Adrenal gland (tissue), 12 donors: ENCODE results near the gene UCP2. TPM values are rescaled to one million over a fixed set of nuclear protein-coding genes. Genes with fewer than 3 reads are reported as not detected.

ENCODE experiments used
- DNase-seq, 7 donors: peaks; one replicate each; pipeline ENCODE4 v3.0.0-alpha.2; 2019 to 2020
- H3K27ac ChIP-seq, 5 donors: fragments of 200-600 bp; sonication (generic) in 4 of 5; 1 replicate in 3 of 5; 2 replicates in 2 of 5; pipeline versions ENCODE4 v1.5.1 to v1.8.0; 2016 to 2020; ENCODE audit warnings: mild to moderate bottlenecking in 1 of 5
- H3K27me3 ChIP-seq: fragments of 200-600 bp; 2 replicates; pipeline ENCODE4 v1.8.0; 2021
- H3K36me3 ChIP-seq, 2 donors: fragments of 200-600 bp; replicated peaks in 1 of 2; 1 replicate in 1 of 2; 2 replicates in 1 of 2; pipeline versions ENCODE4 v1.5.1 to v1.8.0; 2018 to 2022
- H3K4me1 ChIP-seq, 2 donors: fragments of 200-600 bp; replicated peaks in 1 of 2; 1 replicate in 1 of 2; 2 replicates in 1 of 2; pipeline versions ENCODE4 v1.5.1 to v1.8.0; 2018 to 2021
- H3K4me3 ChIP-seq, 4 donors: fragments of 200-600 bp; sonication (generic) in 3 of 4; one replicate each; pipeline ENCODE4 v1.5.1; 2016 to 2018
- H3K9me3 ChIP-seq, 3 donors: fragments of 200-600 bp; sonication (generic) in 1 of 3; replicated peaks in 1 of 3; 1 replicate in 2 of 3; 2 replicates in 1 of 3; pipeline versions ENCODE4 v1.5.1 to v1.8.0; 2016 to 2021
- POLR2A ChIP-seq, 2 donors: fragments of 450-650 bp; IDR thresholded peaks; one replicate each; pipeline ENCODE4 v1.6.1; 2017; ENCODE audit warnings: antibody characterized with exemption in 2 of 2, mild to moderate bottlenecking in 2 of 2, moderate library complexity in 1 of 2
- WGBS, 4 donors: extraction: QIAGEN DNeasy Blood & Tissue Kit in 2 of 4; methylation state at CpG; one replicate each; pipeline versions ENCODE4 v1.1.5 to v1.1.7; 2013 to 2017; 5-methylcytosine and 5-hydroxymethylcytosine counted together
- intact Hi-C, 2 donors: fragments of 100-400 bp; cut with DNase I; formaldehyde crosslinking; loops; one replicate each; pipeline versions ENCODE4 v1.14.1 to v1.15.0; 2022 to 2023
- polyA plus RNA-seq, 3 donors: library from polyadenylated mRNA; stranded (reverse); fragments of 200-250 nt in 2 of 3; fragments of 350-450 nt in 1 of 3; fragmentation: Illumina TruSeq in 1 of 3; extraction: RNeasy Lipid Tissue Mini Kit (QIAGEN cat#74804) in 1 of 3; gene quantifications; one replicate each; pipeline ENCODE4 v1.2.3, GENCODE V29; 2013 to 2014
- total RNA-seq, 9 donors: library from RNA; depleted of rRNA in 4 of 9; stranded (reverse); fragments of >200 nt in 4 of 9; fragments of 120-200 nt in 1 of 9; fragmentation: NEBNext Ultra II Directional in 1 of 9; extraction: Animal tissue kit (Norgen Biotek cat#: 25700) in 1 of 9; gene quantifications; one replicate each; pipeline versions ENCODE4 v1.1.0 to v1.2.4, GENCODE V29; 2013 to 2023
- TF ChIP-seq, protein P1 (sequence below), 6 experiments: fragments of 450-650 bp in 4 of 6; fragments of 200-600 bp in 2 of 6; sonication (generic) in 1 of 6; IDR thresholded peaks; 1 replicate in 5 of 6; 2 replicates in 1 of 6; pipeline versions ENCODE4 v1.5.1 to v1.8.0; 2016 to 2021; ENCODE audit warnings: antibody characterized with exemption in 6 of 6, mild to moderate bottlenecking in 2 of 6, moderate library complexity in 1 of 6
- donor health status: healthy with polysubstance abuse.
- donor health status: Bipolar disorder and iron deficiency.
- donor health status: DM: yes; HTN: yes; CAD: no.
- donor health status: DM: no; HTN: no; CAD: no.
- donor health status: DM: no; HTN: no; CAD: no.
- donor health status: DM: yes; HTN: yes; CAD: no.

The UCP2 gene
- total and polyA plus RNA-seq, 12 donors, result 12.4 to 117 (median 40.9) TPM

DNA sequence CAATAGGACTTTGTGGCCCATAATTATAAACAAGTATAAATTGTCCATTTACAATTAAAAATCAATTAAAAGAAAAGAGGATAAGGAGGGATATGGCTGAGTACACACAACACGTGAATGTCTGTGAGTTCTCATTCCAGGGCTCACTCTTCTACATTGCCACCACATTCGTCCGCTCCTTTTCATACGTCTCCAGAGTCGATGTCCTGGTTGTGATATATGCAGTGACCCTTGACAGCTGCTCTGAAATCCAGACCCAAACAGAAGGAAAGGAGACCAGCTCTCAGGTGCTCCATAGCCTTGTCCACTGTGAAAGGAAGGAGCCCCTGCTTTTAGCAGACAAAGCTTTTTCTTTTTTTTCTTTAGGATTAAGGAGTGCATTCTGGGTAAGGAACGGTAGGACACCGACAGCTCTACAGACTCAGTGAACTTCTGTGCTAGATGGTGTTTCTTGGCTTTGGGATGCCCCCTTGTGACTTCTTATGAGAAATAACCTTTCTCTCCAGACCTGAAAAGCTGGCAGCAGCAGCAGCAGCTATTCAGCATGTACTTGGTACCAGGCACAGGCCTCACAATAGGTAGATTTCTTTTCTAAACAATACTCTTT lies 51.5 kb downstream of the UCP2 start:
- H3K27me3 ChIP-seq, result no peaks in the 10 kb centered on the region
- H3K4me1 ChIP-seq, result no peaks in the 10 kb centered on the region
- no peak overlapping the region for H3K27ac ChIP-seq
- peak; percentile 36 to 73 (median 59) for DNase-seq
- H3K4me3 ChIP-seq, result no peak overlapping the region
- WGBS, 4 donors, result 56 to 60% (median 58%) methylated on average over 7 of the region's 7 CpGs
- TF ChIP-seq POLR2A (IDR thresholded peaks at IDR 0.05), result no peak
- TF ChIP-seq, protein P1, sequence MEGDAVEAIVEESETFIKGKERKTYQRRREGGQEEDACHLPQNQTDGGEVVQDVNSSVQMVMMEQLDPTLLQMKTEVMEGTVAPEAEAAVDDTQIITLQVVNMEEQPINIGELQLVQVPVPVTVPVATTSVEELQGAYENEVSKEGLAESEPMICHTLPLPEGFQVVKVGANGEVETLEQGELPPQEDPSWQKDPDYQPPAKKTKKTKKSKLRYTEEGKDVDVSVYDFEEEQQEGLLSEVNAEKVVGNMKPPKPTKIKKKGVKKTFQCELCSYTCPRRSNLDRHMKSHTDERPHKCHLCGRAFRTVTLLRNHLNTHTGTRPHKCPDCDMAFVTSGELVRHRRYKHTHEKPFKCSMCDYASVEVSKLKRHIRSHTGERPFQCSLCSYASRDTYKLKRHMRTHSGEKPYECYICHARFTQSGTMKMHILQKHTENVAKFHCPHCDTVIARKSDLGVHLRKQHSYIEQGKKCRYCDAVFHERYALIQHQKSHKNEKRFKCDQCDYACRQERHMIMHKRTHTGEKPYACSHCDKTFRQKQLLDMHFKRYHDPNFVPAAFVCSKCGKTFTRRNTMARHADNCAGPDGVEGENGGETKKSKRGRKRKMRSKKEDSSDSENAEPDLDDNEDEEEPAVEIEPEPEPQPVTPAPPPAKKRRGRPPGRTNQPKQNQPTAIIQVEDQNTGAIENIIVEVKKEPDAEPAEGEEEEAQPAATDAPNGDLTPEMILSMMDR (IDR thresholded peaks at IDR 0.05), result peak in 5 of 6 experiments; percentile 50 to 61 (median 56)
- no peaks in the 10 kb centered on the region for H3K9me3 ChIP-seq
- intact Hi-C loops, result no loop called here
- peaks cover 0 to 38% of the 10 kb centered on the region in 2 donors for H3K36me3 ChIP-seq

DNA sequence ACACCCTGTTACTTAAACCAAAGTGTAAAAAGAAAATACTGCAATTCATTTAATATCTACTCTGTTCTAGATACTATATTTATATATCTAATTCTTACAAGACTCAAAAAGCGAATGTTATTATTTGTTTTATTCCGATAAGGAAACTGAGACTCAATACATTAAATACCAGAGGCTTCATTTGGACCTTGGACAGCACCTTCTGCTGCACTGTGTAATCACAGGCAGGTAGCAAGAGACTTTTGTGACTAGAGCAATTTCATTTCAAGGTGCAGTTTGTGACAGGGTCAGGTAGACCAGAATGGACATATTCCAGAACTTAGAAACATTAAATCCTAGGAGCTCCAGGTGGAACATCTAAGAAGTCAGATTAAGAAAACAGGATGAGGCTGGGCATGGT lies 53.3 kb downstream of the UCP2 start:
- no peak overlapping the region for H3K27ac ChIP-seq
- H3K9me3 ChIP-seq, result no peaks in the 10 kb centered on the region
- TF ChIP-seq, protein P1 (IDR thresholded peaks at IDR 0.05), result no peak
- TF ChIP-seq POLR2A (IDR thresholded peaks at IDR 0.05), result no peak
- 95 to 97% (median 96%) methylated on average over 2 of the region's 2 CpGs for WGBS, 4 donors
- intact Hi-C loops, result no loop called here
- DNase-seq, result no peak
- H3K4me3 ChIP-seq, result no peak overlapping the region
- H3K27me3 ChIP-seq, result no peaks in the 10 kb centered on the region
- no peaks in the 10 kb centered on the region for H3K4me1 ChIP-seq
- H3K36me3 ChIP-seq, result peaks cover 0 to 50% of the 10 kb centered on the region in 2 donors

Other genes starting within 250 kb of the UCP2 start
- 100 to 1,000 TPM in 8 of 9 donors, 10 to 100 TPM in 1; 93.6 to 283 (median 141) TPM for gene RAB6A, start 221.8 kb downstream of the UCP2 start, total RNA-seq
- gene RAB6A, start 221.8 kb downstream of the UCP2 start, polyA plus RNA-seq, result 100 to 1,000 TPM in 1 of 3 donors, 10 to 100 TPM in 2; 27.8 to 277 (median 40.5) TPM
- gene MRPL48, start 195.0 kb downstream of the UCP2 start, total RNA-seq, result 10 to 100 TPM; 13.6 to 75.3 (median 30.1) TPM
- gene MRPL48, start 195.0 kb downstream of the UCP2 start, polyA plus RNA-seq, result 10 to 100 TPM; 31.7 to 59.5 (median 32.3) TPM
- gene COA4, start 106.0 kb downstream of the UCP2 start, total RNA-seq, result 100 to 1,000 TPM; 103 to 195 (median 135) TPM
- 100 to 1,000 TPM in 2 of 3 donors, 10 to 100 TPM in 1; 82.3 to 251 (median 114) TPM for gene COA4, start 106.0 kb downstream of the UCP2 start, polyA plus RNA-seq
- gene PAAF1, start 105.8 kb downstream of the UCP2 start, total RNA-seq, result 10 to 100 TPM; 14.2 to 38.2 (median 29.1) TPM
- 10 to 100 TPM; 24.8 to 55.9 (median 25.1) TPM for gene PAAF1, start 105.8 kb downstream of the UCP2 start, polyA plus RNA-seq
- under 1 TPM in 5 of 9 donors, not detected in 4; 0.14 to 0.65 (median 0.57) TPM for gene DNAJB13, start 31.8 kb downstream of the UCP2 start, total RNA-seq
- gene DNAJB13, start 31.8 kb downstream of the UCP2 start, polyA plus RNA-seq, result under 1 TPM; 0.16 to 0.34 (median 0.27) TPM
- gene UCP3, start 26.2 kb upstream of the UCP2 start, total RNA-seq, result 1 to 10 TPM in 5 of 9 donors, under 1 TPM in 4; 0.36 to 4.0 (median 1.3) TPM
- 1 to 10 TPM in 2 of 3 donors, under 1 TPM in 1; 0.53 to 6.3 (median 4.7) TPM for gene UCP3, start 26.2 kb upstream of the UCP2 start, polyA plus RNA-seq
- gene C2CD3, start 188.2 kb upstream of the UCP2 start, total RNA-seq, result 10 to 100 TPM; 15.4 to 42.8 (median 28.1) TPM
- gene C2CD3, start 188.2 kb upstream of the UCP2 start, polyA plus RNA-seq, result 10 to 100 TPM; 14.5 to 23.7 (median 21.7) TPM
- gene PPME1, start 188.4 kb upstream of the UCP2 start, total RNA-seq, result 10 to 100 TPM; 29.6 to 71.6 (median 47.5) TPM
- gene PPME1, start 188.4 kb upstream of the UCP2 start, polyA plus RNA-seq, result 10 to 100 TPM; 47.8 to 61.7 (median 48.7) TPM